H1 (cell line): ENCODE results near the gene ARHGEF12. TPM values are rescaled to one million over a fixed set of nuclear protein-coding genes. Genes with fewer than 3 reads are reported as not detected.

Experiments used
- CTCF ChIA-PET: fragments of 300-600 bp; sonication (Branson Sonifier 250); formaldehyde crosslinking; loops from one replicate; lab custom pipeline; 2021; ENCODE audit not compliant: partially characterized antibody; lab: Charles Lee
- POLR2A ChIA-PET: fragments of 300-600 bp; sonication (Branson Sonifier 250); formaldehyde crosslinking; loops from one replicate; lab custom pipeline; 2021; ENCODE audit warnings: inconsistent platforms; ENCODE audit not compliant: partially characterized antibody; lab: Charles Lee
- DNase-seq, 2 experiments: peaks; one replicate each; pipeline versions ENCODE4 v3.0.0 to v3.0.0-alpha.2; 2010 to 2022; ENCODE audit warnings: low spot score in 2 of 2, low read depth in 1 of 2, mixed read lengths in 1 of 2
- FAIRE-seq: peaks from 2 replicates; lab custom pipeline; 2011; peaks lifted over from hg19 to GRCh38; lab: Jason Lieb, UNC
- H2AFZ ChIP-seq: 2 replicates; pipeline ENCODE4 v1.8.1; 2012; ENCODE audit warnings: low read length, inconsistent platforms
- H2AK5ac ChIP-seq: 2 replicates; pipeline ENCODE4 v1.6.1; 2013; ENCODE audit warnings: low read depth, low read length
- H2BK120ac ChIP-seq: replicated peaks from 2 replicates; pipeline ENCODE3; 2013; ENCODE audit warnings: low read depth, low read length, inconsistent platforms
- H2BK12ac ChIP-seq: 2 replicates; pipeline ENCODE4 v1.6.1; 2013; ENCODE audit warnings: low read depth, low read length
- H2BK15ac ChIP-seq: 2 replicates; pipeline ENCODE4 v1.6.1; 2013; ENCODE audit warnings: low read length
- H2BK20ac ChIP-seq: 2 replicates; pipeline ENCODE4 v1.6.1; 2013; ENCODE audit warnings: low read length
- H2BK5ac ChIP-seq: 2 replicates; pipeline ENCODE4 v1.6.1; 2013; ENCODE audit warnings: low read depth, low read length
- H3K14ac ChIP-seq: 2 replicates; pipeline ENCODE4 v1.6.1; 2013; ENCODE audit warnings: inconsistent platforms; ENCODE audit not compliant: insufficient read length
- H3K18ac ChIP-seq: 2 replicates; pipeline ENCODE4 v1.6.1; 2013; ENCODE audit warnings: low read length; ENCODE audit errors: extremely low read depth
- H3K23ac ChIP-seq: 2 replicates; pipeline ENCODE4 v1.6.1; 2013; ENCODE audit warnings: inconsistent platforms; ENCODE audit not compliant: insufficient read length
- H3K23me2 ChIP-seq: 2 replicates; pipeline ENCODE4 v1.6.1; 2013; ENCODE audit warnings: low read depth, low read length
- H3K27ac ChIP-seq: 2 replicates; pipeline ENCODE4 v1.6.1; 2011; ENCODE audit warnings: low read depth, low read length, inconsistent platforms
- H3K27me3 ChIP-seq, 4 experiments: replicated peaks in 1 of 4; 1 replicate in 1 of 4; 2 replicates in 3 of 4; pipeline versions ENCODE4 v1.6.1 to v1.8.1; 2011 to 2013; ENCODE audit warnings: low read length in 3 of 4, mild to moderate bottlenecking in 3 of 4, inconsistent platforms in 2 of 4, mixed read lengths in 2 of 4, moderate library complexity in 1 of 4; ENCODE audit not compliant: control insufficient read depth in 3 of 4, insufficient read depth in 3 of 4; ENCODE audit errors: extremely low read depth in 1 of 4
- H3K36me3 ChIP-seq, 4 experiments: 2 replicates each; pipeline versions ENCODE4 v1.6.1 to v1.8.1; 2011 to 2013; ENCODE audit warnings: mild to moderate bottlenecking in 4 of 4, low read length in 3 of 4, moderate library complexity in 2 of 4, control low read depth in 1 of 4, inconsistent platforms in 1 of 4; ENCODE audit not compliant: insufficient read depth in 4 of 4, control insufficient read depth in 2 of 4
- H3K4ac ChIP-seq: replicated peaks from 2 replicates; pipeline ENCODE3; 2013; ENCODE audit warnings: low read length, low read depth, mixed read lengths, inconsistent platforms; ENCODE audit not compliant: insufficient read length
- H3K4me1 ChIP-seq, 4 experiments: replicated peaks in 1 of 4; 1 replicate in 1 of 4; 2 replicates in 3 of 4; pipeline versions ENCODE4 v1.6.1 to v1.8.1; 2011 to 2013; ENCODE audit warnings: low read length in 3 of 4, inconsistent platforms in 2 of 4, mixed read lengths in 1 of 4; ENCODE audit not compliant: insufficient read depth in 4 of 4, control insufficient read depth in 3 of 4
- H3K4me2 ChIP-seq, 2 experiments: 2 replicates each; pipeline versions ENCODE4 v1.6.1 to v1.8.1; 2011 to 2013; ENCODE audit warnings: low read depth in 2 of 2, low read length in 2 of 2, control low read depth in 1 of 2, inconsistent platforms in 1 of 2, mild to moderate bottlenecking in 1 of 2; ENCODE audit not compliant: insufficient read depth in 1 of 2
- H3K4me3 ChIP-seq, 4 experiments: fragments of 200-600, 300-600 bp in 1 of 4; sonication (generic), shearing (Covaris generic), sonication (Bioruptor Twin) in 1 of 4; 2 replicates each; pipeline versions ENCODE4 v1.5.1 to v1.8.1; 2011 to 2016; ENCODE audit warnings: low read length in 4 of 4, low read depth in 3 of 4, control low read depth in 2 of 4, inconsistent platforms in 2 of 4, mild to moderate bottlenecking in 2 of 4, mixed read lengths in 1 of 4, moderate library complexity in 1 of 4; ENCODE audit not compliant: insufficient read depth in 2 of 4; ENCODE audit errors: extremely low read depth in 1 of 4
- H3K56ac ChIP-seq: replicated peaks from 2 replicates; pipeline ENCODE3; 2013; ENCODE audit warnings: low read depth, mild to moderate bottlenecking, mixed read lengths, low read length, inconsistent platforms; ENCODE audit not compliant: insufficient read length
- H3K79me1 ChIP-seq: 2 replicates; pipeline ENCODE4 v1.6.1; 2013; ENCODE audit warnings: low read depth, low read length, control low read depth
- H3K79me2 ChIP-seq, 2 experiments: 2 replicates each; pipeline versions ENCODE4 v1.6.1 to v1.8.1; 2012 to 2013; ENCODE audit warnings: low read length in 2 of 2, mild to moderate bottlenecking in 2 of 2, inconsistent platforms in 1 of 2; ENCODE audit not compliant: insufficient read depth in 2 of 2, control insufficient read depth in 1 of 2
- H3K9ac ChIP-seq, 4 experiments: replicated peaks in 1 of 4; 1 replicate in 1 of 4; 2 replicates in 3 of 4; pipeline versions ENCODE4 v1.6.1 to v1.8.1; 2011 to 2013; ENCODE audit warnings: low read depth in 3 of 4, low read length in 3 of 4, control low read depth in 2 of 4, mild to moderate bottlenecking in 2 of 4, moderate library complexity in 2 of 4, inconsistent platforms in 1 of 4; ENCODE audit errors: extremely low read depth in 1 of 4
- H3K9me3 ChIP-seq, 2 experiments: 2 replicates each; pipeline versions ENCODE4 v1.6.1 to v1.8.1; 2012 to 2013; ENCODE audit warnings: mild to moderate bottlenecking in 2 of 2, moderate library complexity in 2 of 2, control low read depth in 1 of 2, inconsistent platforms in 1 of 2, low read depth in 1 of 2, low read length in 1 of 2, mixed read lengths in 1 of 2; ENCODE audit not compliant: insufficient read depth in 2 of 2
- H4K20me1 ChIP-seq, 2 experiments: replicated peaks in 1 of 2; 2 replicates each; pipeline versions ENCODE3 to v1.8.1; 2011 to 2013; ENCODE audit warnings: inconsistent platforms in 2 of 2, low read length in 2 of 2, mild to moderate bottlenecking in 1 of 2; ENCODE audit not compliant: insufficient read depth in 2 of 2, control insufficient read depth in 1 of 2
- H4K5ac ChIP-seq: 2 replicates; pipeline ENCODE4 v1.6.1; 2013; ENCODE audit warnings: low read length, low read depth, mixed read lengths, inconsistent platforms; ENCODE audit not compliant: insufficient read length
- H4K8ac ChIP-seq: 2 replicates; pipeline ENCODE4 v1.8.0; 2013; ENCODE audit warnings: mild to moderate bottlenecking, moderate library complexity, low read length, inconsistent platforms; ENCODE audit not compliant: insufficient read depth; ENCODE audit errors: extremely low read depth
- H4K91ac ChIP-seq: replicated peaks from 2 replicates; pipeline ENCODE3; 2013; ENCODE audit warnings: low read length, mixed read lengths, inconsistent platforms; ENCODE audit not compliant: insufficient read length
- CTCF ChIP-seq, 3 experiments: IDR thresholded peaks; 1 replicate in 2 of 3; 2 replicates in 1 of 3; pipeline versions ENCODE4 v1.5.1 to v1.6.1; 2011; ENCODE audit warnings: low read length in 3 of 3, mild to moderate bottlenecking in 3 of 3, inconsistent platforms in 2 of 3, low read depth in 1 of 3, moderate library complexity in 1 of 3; ENCODE audit not compliant: insufficient read depth in 1 of 3; ENCODE audit errors: control extremely low read depth in 1 of 3
- EZH2 ChIP-seq: fragments of 200-600 bp; sonication (generic); IDR thresholded peaks from 2 replicates; pipeline ENCODE4 v1.7.1; 2012; ENCODE audit warnings: low read depth, mild to moderate bottlenecking, moderate library complexity, low read length, inconsistent platforms; ENCODE audit not compliant: severe bottlenecking
- SAP30 ChIP-seq: fragments of 300-600 bp; sonication (generic); IDR thresholded peaks from 2 replicates; pipeline ENCODE4 v1.7.1; 2012; ENCODE audit warnings: low read length, moderate library complexity, mild to moderate bottlenecking, inconsistent platforms; ENCODE audit not compliant: insufficient read depth, insufficient replicate concordance
- WGBS, 2 experiments: shearing (Covaris generic) in 1 of 2; methylation state at CpG; one replicate each; pipeline versions ENCODE4 v1.1.6 to v1.1.7; 2013 to 2015; ENCODE audit warnings: low lambda C conversion rate in 2 of 2, mixed read lengths in 2 of 2, inconsistent platforms in 1 of 2, low coverage in 1 of 2, missing lambda C conversion rate in 1 of 2; ENCODE audit not compliant: insufficient replicate concordance in 2 of 2, insufficient coverage in 1 of 2, insufficient read length in 1 of 2; ENCODE audit errors: extremely low coverage in 1 of 2, missing lambda C conversion rate in 1 of 2; 5-methylcytosine and 5-hydroxymethylcytosine counted together
- polyA plus RNA-seq, 7 experiments: library from polyadenylated mRNA; depleted of rRNA in 3 of 7; stranded (reverse) in 5 of 7; unstranded in 2 of 7; fragments of >200 nt in 5 of 7; fragments of 200-250 nt in 2 of 7; gene quantifications; 1 replicate in 5 of 7; 2 replicates in 1 of 7; 4 replicates in 1 of 7; pipeline versions ENCODE4 v1.2.1 to v1.2.3, GENCODE V29; 2011 to 2013; ENCODE audit warnings: missing spikeins in 2 of 7, mixed read lengths in 2 of 7
- total RNA-seq: library from RNA; stranded (reverse); fragmentation: NEBNext Ultra II Directional; extraction: Animal tissue kit (Norgen Biotek cat#: 25700); gene quantifications from 2 replicates; pipeline ENCODE4 v1.2.1, GENCODE V29; 2021

Gene ARHGEF12
- total and polyA plus RNA-seq, 2 of the 8 experiments (the other 6 are each of a cell fraction or from before 2014, with no cell fraction given), result 5.1 to 33.7 TPM

DNA sequence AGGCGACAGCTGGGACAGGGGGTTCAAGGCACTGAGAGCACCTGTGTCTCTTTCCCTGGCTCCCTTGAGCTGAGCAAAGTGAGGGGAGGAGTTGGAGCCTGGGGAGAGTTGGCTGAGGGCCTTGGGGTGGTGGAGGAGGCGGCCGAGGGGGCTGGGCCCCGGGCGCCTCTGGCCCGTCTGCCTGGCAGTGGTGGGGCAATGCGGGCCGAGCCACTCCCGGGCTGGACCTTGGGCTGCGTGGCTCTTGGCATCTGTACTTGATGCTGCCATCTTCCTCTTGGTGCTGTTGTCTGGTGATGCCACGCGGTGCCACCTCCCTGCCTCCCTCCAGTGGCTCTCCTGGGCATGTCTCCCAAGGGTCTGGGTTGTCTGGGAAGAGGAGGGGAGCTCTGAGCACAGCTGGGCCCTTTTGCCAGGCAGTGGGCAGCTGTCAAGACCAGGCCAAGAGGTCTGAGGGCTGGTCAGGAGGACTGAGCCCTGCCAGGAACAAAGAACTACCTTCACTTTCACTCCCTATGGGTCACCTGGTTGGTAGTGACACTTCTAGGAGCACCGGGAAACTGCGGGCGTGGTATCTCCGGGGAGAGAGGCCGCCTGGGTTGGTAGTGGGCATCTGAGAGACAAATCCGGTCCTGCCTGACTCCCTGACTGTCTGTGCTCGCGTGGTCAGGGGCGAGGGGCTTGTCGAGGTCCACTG, 176.7 kb downstream of the ARHGEF12 start:
- Histone ChIP-seq H3K23me2 (peaks cover 5% of the 10 kb centered on the region; the same call in 1 of the 2 replicates), H3K27ac (no peak overlapping the region), H3K56ac (no peak overlapping the region), H3K4ac (no peak overlapping the region), H2BK120ac (no peak overlapping the region), H4K91ac (no peak overlapping the region), H3K4me1 (peaks cover 0 to 17% (median 8%) of the 10 kb centered on the region in 4 experiments; a peak in 5 of 7 replicates), H4K8ac (0 out of 2 replicates have a peak overlapping the region, but pooled peaks have one; percentile 30), H3K79me1 (no peaks in the 10 kb centered on the region), H3K23ac (no peak overlapping the region), H2BK20ac (no peak overlapping the region), H3K4me2 (peak overlapping the region; percentile 30 to 69; a peak in 2 of 4 replicates), H2AK5ac (no peak overlapping the region), H3K14ac (no peak overlapping the region), H3K18ac (no peak overlapping the region), H2BK15ac (peak overlapping the region; percentile 88; the same call in 1 of the 2 replicates), H4K5ac (no peak overlapping the region), H3K27me3 (peaks cover 0 to 22% (median 12%) of the 10 kb centered on the region in 4 experiments; a peak in 5 of 7 replicates), H3K9ac (no peak overlapping the region), H3K79me2 (no peaks in the 10 kb centered on the region), H3K4me3 (no peak overlapping the region), H2AFZ (no peak overlapping the region), H2BK12ac (0 out of 2 replicates have a peak overlapping the region, but pooled peaks have one; percentile 50), H3K36me3 (no peaks in the 10 kb centered on the region), H2BK5ac (no peak overlapping the region), H3K9me3 (no peaks in the 10 kb centered on the region), H4K20me1 (peaks cover 0 to 4% of the 10 kb centered on the region in 2 experiments)
- WGBS, 2 experiments, result 77% methylated on average over 22 of the region's 22 CpGs; no CpG with 5 or more reads in 1 of the 2 experiments
- FAIRE-seq, result no peak
- ChIA-PET POLR2A (no interaction called here), CTCF (interaction anchor here (0.8 to 4.5 kb wide), 17 partner anchors 8 to 433 kb away, joined by 3 to 30 read pairs (median 4); no protein-coding TSS in a partner anchor)
- TF ChIP-seq EZH2, result peak; percentile 39
- TF ChIP-seq SAP30, result no peak
- TF ChIP-seq CTCF (IDR thresholded peaks at IDR 0.05; ENCODE audit: control extremely low read depth in 1 of 3, insufficient read depth in 1 of 3, low read depth in 1 of 3, low read length in 3 of 3), result peak; percentile 4 to 22 (median 17); a peak in 3 of 4 replicates
- no peak for DNase-seq
